HG03521 (cell line): ENCODE measurements around the gene NIN.
"Not testable (repeated sequence)": the region's sequence is repeated elsewhere in the genome, so short reads cannot be mapped to it uniquely, and the experiment has no call there.

Source experiments
- ATAC-seq: cut with Tn5 transposase; IDR thresholded peaks from one replicate; pipeline ENCODE4 v1.9.1; 2021; ENCODE audit warnings: mild to moderate bottlenecking, moderate library complexity; ENCODE audit not compliant: unreplicated experiment

The NIN gene

DNA sequence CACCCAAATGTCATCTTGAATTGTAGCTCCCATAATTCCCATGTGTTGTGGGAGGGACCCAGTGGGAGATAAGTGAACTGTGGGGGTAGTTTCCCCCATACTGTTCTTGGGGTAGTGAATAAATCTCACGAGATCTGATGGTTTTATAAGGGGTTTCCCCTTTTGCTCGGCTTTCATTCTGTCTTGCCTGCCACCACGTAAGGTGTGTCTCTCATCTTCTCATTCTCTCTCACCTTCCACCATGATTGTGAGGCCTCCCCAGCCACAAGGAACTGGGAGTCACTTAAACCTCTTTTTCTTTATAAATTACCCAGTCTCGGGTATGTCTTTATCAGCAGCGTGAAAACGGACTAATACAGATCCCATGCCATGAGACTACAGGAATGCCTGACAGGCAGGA is 11.7 kb downstream of the NIN start:
- not testable (repeated sequence) for ATAC-seq

DNA sequence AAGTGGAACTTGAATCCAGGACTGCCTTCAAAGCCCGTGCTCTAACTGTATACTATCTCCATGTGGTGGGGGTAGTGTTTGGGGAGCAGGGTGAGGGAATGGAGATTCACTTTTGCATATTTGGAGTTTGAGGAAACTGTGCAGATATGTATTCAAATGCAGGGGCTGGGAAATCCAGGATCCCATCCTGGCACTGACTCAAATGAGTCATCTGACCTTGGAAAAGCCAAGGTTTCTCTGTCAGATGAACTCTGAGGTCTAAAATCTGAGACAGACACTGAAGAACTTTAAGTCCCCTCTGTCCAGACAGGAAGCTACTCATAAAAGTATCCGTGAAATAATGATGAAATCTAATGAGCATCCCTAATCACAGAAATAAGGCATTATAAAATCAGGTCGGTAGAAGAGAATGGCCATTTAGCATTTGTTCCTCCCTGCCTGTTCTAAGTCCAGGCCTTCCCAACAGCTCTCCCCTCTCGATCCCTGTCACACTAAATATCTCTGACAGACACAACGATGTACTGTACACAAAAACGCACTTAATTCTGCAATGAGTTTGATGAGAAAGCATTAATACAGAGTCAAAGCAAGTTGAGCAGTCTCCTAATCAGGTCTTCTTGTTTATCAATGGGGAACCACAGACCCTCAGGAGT is 14.4 kb downstream of the NIN start:
- no peak for ATAC-seq

DNA sequence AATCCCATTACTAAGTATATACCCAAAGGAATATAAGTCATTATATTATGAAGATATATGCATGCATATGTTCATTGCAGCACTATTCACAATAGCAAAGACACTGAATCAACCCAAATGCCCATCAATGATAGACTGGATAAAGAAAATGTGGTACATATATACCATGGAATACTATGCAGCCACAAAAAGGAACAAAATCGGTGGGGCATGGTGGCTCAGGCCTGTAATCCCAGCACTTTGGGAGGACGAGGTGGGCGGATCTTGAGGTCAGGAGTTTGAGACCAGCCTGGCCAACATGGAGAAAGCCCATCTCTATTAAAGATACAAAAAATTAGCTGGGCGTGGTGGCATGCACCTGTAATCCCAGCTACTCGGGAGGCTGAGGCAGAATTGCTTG is 15.4 kb downstream of the NIN start:
- not testable (repeated sequence) for ATAC-seq

DNA sequence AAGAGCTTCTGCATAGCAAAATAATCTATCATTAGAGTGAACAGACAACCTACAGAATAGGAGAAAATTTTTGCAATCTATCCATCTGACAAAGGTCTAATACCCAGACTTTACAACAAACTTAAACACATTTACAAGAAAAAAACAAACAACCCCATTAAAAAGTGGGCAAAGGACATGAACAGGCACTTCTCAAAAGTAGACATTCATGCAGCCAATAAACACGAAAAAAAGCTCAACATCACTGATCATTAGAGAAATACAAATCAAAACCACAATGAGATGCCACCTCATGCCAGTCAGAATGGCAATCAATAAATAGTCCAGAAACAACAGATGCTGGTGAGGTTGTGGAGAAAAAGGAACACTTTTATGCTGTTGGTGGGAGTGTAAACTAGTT is 15.9 kb downstream of the NIN start:
- not testable (repeated sequence) for ATAC-seq

DNA sequence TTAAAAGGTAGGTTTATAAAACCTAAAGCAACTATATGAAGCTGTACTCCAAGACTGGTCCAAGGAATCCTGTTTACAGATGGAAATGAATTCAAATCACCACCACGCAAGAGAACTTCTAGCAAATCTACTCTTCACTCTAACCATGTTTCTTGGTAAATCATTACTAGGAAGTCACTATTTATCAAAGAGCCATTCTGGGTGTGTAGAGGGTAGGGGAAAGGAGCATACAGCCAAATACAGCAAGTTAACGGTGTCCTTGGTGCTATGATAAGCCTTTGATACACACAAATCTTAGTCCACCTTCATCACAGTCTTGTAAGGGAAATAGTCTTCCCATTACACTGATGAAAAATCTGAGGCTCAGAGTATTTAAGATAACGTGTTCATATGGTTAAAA is 16.8 kb downstream of the NIN start:
- ATAC-seq: no peak

DNA sequence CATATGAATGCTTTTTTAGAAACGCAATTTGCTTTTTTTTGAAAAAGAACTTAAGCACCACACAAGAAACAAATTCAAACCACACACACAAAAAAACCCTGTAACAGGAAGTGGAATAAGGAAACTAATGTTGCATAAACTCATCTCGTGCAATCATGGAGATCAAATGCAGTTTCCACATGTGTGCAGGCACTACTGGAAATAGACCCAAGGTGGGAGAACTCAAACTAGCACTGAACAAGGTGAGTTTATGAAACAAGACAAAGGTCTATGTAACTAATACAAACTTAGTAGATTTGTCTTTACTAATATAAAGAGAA is 17.5 kb downstream of the NIN start:
- ATAC-seq: no peak

DNA sequence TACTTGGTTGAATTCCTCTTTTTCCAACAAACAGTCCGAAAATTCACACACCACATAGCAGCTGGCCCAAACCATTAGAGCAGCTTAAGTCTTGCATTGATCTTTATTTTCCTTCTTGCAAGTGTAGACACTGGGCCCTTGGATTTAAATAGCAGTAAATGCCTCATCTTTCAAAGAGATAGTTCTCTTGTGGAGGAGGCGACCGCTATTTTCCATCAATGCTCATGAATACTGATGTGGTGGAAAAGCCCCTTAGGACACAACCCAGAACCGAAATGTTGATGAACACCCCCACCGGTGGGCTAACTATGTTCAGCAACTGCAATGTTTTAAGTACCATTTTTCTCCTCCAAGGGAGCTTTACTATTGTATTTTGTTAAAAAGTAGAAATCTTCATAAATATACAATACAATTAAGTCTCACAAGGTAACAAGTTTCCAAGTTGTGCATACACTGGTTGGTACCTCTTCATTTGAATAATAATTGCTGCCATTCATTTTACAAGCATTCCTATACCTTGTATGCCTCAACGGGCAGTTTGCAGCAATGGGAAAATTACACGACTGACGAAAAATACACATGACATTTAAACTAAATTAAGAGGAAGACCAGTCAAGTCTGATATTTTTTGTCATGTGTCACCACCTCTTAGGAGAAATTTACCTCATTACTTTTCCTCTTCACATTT is 18.0 kb downstream of the NIN start:
- ATAC-seq: no peak

DNA sequence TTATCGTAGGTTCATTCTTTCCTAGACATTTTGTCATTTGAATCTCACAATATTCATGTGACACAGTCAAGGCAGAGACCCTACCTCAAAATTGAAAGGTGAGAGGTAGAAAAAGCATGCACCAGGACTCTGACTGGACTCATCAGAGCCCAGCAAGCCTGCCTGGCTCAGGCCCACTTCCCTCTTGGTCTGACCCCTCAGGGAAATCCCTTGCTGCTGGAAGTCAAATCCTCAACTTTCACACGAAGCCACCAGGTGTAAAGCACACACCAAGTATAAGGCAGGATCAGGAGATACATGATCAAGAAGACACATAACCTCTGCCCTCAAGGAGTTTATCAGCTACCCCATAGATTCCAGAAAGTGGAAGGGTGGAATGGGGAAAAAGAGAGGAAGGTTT is 18.8 kb downstream of the NIN start:
- no peak for ATAC-seq

DNA sequence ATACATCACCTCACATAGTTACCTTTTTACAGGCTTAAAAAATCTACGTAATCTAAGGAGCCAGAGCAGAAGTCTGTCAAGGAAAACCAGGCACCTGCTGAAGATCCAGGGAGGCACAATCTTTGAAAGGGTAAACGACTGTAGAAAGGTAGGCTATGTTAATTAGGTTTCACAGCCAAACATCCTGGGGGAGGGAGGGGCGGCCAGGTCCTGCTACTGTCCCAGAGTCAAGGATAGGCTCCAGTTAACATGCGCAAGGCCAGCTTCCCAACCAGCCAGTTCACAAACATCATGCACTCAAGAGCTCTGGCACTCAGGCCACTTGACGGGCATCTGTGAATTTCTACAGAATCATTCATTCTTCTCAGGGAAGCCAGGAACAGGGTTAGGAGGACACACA is 22.9 kb downstream of the NIN start:
- no peak for ATAC-seq

DNA sequence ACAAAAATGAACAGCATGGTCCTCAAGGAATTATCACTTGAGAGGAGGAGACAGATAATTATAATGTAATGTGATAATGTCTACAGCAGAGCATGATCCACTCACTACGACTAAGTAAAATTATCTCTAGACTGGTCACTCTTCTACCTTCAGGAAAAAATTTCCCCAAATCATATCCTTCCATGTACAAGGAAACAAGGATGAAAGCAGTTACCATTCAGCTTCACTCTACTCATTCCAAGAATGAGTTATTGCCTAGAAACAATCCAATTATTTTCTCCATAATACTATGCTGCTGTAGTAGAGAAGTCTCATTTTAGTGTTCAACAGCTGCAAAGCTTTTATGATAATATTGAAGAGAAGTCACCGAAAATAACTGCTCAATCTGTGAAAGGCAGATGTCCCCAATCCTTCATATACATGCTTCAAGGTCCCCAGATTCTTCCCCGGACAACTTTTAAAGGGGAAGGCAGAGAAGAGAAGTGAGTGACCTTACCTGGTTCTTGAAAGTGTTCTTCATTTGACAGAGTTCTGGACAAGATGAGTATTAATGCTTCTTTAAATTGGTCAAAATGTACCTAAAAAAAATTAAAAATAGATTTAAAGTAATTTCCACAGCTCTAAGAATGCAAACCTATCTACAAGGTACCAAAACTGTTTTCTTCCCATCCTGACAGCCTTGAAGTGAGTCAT is 24.6 kb downstream of the NIN start:
- ATAC-seq: no peak

DNA sequence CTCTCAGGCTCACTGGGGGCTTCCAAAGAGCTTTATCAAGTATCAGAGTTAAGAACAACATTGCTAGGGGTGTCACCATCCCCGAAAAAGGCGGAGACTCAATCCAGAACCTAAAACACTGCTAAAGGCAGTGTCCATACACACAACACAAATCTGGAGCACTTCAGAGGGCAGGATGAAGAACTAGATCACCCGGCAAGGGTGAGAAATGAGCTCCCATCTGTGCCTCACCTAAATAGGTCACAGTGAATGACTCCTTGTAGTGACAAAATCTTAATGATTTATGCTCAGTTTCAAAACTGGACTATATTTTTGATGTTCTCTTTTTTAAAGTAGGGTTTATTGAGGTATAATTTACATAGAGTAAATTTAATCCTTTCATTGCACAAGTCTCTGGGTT is 25.6 kb downstream of the NIN start:
- ATAC-seq: no peak

DNA sequence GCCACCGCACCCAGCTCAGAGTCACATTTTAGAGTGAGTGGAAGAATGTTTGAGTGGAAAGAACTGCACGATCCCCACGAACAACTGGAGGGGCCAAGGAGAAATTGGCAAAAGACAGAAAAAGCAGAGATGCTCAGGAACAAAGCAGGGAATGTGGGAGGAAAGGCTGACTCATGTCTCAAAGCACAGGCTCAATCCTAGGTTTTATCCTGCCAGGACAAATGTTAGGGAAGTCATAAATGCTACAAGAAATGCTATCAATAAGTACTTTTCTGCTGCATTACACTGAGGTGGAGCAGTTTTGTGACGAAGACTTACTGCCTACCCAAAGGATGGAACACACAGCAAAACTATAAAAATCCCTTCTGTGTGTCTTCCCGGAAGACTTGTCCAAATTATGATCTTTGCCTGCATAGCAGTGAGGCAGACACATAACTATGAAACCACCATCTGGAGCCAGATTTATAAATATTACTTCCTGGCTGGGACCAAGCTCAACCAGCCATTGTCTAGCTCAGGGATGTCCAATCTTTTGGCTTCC is 26.7 kb downstream of the NIN start:
- no peak for ATAC-seq

DNA sequence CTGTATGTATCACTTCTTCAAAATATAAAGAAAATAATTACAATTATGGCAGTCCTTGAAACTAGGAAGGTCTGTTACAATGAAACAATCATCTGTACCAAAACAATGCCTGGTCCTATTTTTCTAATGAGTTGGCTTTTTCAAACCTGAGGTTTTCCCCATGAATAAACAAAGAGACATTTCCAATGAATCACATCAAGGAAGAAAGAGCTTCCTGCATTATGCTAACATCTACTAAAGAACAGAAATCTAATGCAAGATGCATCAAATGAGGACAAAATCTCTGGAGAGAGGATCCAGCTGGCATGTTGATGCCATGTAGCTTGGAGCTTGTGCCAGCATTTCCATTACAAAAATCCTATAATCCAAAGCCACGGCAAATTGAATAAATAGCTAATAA is 29.3 kb downstream of the NIN start:
- no peak for ATAC-seq

DNA sequence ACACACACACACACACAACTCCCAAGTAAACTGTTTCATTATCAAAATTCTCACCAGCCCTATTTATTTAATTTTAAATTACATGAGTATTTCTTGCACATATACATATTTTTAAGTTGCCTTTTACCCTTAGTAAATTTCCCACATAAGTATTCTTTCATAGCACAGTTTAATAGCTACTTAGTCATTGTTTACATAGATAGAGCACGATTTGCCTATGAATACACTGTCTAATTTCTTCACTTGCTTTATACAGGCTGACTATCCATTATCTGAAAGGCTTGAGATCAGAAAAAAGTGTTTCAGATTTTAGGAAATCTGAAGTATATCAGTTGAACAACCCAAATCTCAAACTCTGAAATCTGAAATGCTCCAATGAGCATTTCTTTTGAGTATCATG is 30.9 kb downstream of the NIN start:
- ATAC-seq: no peak

DNA sequence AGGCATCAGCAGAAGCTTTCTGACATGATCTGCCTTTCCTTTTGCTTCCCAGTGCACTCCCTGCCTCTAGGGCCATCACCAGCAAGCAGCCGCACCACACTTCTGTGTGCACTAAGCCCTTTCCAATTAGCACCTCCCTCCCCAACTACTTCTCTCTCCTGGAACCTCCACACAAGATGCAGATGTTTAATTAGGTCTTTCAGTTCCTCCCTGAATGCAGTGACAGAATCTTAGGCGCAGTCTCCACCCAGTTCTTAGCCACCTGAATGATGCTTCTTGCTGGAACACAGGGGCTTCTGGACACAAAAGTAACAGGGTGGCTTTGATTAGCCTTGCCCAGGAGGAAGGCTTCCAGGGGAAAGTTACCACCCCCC is 32.9 kb downstream of the NIN start:
- no peak for ATAC-seq

DNA sequence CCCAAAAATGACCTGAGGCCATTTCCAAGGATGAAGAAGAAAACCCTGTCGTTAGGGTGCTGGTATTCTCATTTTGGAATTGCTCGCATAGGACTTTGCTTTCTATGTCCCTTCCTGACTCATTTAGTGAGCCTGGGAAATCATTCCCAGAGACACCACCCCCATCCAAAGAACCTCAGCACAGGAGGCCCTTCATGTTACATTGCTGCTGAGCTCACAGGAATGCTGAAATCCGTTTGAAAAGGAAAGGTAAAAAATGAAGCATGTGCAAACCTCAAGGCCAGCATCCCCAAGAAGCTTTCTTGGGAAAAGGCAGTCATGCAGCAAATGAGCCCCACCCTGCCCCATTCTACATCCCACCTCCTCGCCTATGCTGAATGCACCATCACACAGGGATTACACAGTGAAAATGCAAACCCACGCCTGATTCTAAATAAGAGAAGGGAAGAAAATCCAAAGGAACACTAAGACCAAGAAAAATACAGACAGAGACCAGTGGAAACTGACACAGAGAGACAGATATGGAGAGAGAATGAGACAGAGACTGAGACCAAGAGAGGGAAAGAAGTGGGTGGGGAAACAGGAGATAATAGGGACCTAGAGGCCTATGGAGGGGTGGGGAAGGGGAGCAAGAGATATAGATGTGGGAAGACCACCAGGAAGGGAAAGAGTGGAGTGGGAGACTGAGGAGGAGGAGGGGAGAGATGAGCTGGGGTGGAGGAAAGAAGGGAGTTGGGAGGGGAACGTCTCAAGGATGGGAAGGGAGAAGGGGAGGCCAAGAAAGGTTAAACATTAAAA is 33.5 kb downstream of the NIN start:
- no peak for ATAC-seq

DNA sequence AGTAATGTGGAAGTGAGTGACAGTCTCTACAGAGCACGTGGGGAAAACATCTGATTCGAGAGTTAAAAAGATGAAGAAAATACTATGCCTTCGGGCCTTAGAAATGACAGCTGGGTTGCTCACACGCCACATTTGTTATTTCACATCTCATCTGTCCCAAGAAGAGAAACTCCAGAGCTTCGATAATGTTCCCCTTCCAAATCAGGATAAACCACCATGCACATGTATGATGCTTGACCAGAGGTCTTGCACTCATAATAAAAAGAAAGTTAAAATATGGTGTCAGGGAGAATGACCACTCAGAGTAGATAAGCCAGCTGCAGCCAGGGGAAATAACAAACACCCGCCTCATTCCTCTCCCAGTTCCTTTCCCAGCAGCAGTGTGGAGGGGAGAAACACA is 34.6 kb downstream of the NIN start:
- ATAC-seq: no peak

DNA sequence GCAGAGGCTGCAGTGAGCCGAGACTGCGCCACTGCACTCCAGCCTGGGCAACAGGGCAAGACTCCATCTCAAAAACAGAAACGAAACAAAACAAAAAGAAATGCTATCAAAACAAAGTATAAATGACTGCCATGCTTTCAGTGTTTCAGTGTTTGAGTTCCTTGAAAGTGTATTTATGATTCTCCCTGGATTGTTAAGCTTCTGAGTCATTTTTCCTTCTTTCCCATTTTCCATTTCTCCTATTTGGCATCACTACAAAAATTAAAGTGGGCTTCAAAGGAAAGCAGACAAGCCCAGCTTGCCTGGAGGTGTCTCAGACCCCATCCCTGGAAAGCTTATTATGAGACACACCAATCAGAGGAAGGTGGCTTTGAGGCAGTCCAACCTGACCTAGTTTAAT is 35.1 kb downstream of the NIN start:
- no peak for ATAC-seq

DNA sequence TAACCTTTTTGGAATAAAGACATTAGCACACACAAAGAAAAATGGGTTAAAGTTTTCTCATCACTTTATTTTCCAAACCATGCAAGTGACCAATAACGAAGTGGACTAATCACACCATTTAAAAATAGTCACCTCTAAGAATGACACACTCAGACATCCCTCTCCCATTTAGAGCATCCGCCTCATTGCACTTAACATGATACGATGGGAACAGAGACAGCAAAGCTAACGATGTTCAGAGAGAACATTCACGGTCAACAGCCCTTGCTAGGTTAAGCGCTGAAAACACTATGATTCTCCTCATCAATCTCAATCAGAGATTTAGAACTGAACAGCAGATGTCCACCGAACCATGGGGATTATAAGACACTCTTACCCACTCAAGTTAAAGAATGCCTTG is 35.8 kb downstream of the NIN start:
- no peak for ATAC-seq

DNA sequence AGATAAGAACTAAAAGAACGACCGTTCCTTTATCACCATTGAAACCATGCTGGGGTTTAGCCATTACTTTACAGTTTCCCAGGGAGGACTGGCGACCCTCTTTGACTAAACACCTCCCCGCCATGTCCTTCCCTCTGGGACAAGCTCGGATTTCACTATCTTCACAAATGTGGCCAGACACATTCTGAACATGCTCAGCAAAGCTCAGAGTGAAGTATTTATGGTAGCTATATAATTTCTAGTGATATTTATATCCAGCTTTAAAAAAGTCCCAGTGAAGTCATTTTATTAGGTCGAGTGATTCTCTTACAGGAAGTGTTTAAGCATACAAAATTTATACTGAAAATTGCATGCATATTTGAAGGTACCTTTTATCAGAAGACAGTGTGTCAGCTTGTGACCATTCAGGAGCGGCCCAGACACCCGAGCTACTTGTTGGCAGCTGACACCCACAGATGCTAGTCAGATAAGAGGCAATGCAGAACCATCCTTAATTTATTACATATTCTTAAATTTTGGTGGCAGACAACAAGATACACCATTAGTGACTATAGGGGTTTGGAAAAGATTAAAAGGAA is 36.8 kb downstream of the NIN start:
- ATAC-seq: no peak

DNA sequence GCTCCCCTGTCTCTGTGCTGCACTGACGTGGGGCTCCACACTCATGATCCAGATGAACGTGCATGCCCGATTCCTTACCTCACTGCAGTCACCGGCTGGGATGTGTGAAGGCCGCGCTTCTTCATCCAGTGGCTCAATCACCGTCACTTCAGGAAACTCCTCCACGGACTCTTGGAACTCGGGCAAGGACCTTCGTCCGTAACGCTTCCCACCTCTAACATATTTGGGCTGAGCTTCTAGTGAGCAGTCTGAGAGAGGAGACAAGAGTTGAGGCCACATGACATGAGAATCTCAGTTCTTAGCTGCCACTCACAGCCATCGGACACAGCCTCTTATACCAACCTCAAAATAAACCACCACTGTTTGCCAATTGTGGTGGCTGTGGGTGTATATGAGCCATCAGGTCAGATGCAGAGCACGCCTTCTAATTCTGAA is 38.3 kb downstream of the NIN start:
- no peak for ATAC-seq
